MCF 10A (cell line): Measurements from ENCODE around the gene TAF6L. TPM values are rescaled to one million over a fixed set of nuclear protein-coding genes. Genes with fewer than 3 reads are reported as not detected.

Experiments
- BruUV-seq: library from RNA; stranded (reverse); fragments of 400-500 nt; replicated peaks from 2 replicates; lab custom pipeline; 2021; lab: Mats Ljungman, UMichigan
- CTCF ChIA-PET: fragments of 300-600 bp; sonication (Branson Sonifier 250); formaldehyde crosslinking; extraction: SDS; loops from one replicate; lab custom pipeline; 2021; ENCODE audit warnings: antibody characterized with exemption, inconsistent platforms; lab: Yijun Ruan, JAX
- POLR2A ChIA-PET: fragments of 300-600, 350-650 bp; sonication (Branson Sonifier 250); formaldehyde crosslinking; extraction: SDS; loops from one replicate; lab custom pipeline; 2020; ENCODE audit warnings: antibody characterized with exemption, inconsistent platforms; lab: Yijun Ruan, JAX
- DNase-seq: peaks from one replicate; pipeline ENCODE4 v3.0.0-alpha.2; 2018; ENCODE audit not compliant: unreplicated experiment
- H3K27ac Mint-ChIP-seq: one replicate; pipeline ENCODE4 v1.8.0; 2022; ENCODE audit warnings: mild to moderate bottlenecking, low read depth, mixed read lengths; ENCODE audit not compliant: unreplicated experiment
- H3K27me3 Mint-ChIP-seq: one replicate; pipeline ENCODE4 v1.8.0; 2022; ENCODE audit warnings: mixed read lengths; ENCODE audit not compliant: insufficient read depth, unreplicated experiment
- H3K36me3 Mint-ChIP-seq: one replicate; pipeline ENCODE4 v1.8.0; 2022; ENCODE audit warnings: mild to moderate bottlenecking, moderate library complexity, mixed read lengths; ENCODE audit not compliant: insufficient read depth, unreplicated experiment
- H3K4me1 Mint-ChIP-seq: one replicate; pipeline ENCODE4 v1.8.0; 2022; ENCODE audit warnings: mixed read lengths; ENCODE audit not compliant: insufficient read depth, unreplicated experiment
- H3K4me3 Mint-ChIP-seq: one replicate; pipeline ENCODE4 v1.8.0; 2022; ENCODE audit warnings: mild to moderate bottlenecking, moderate library complexity, mixed read lengths; ENCODE audit not compliant: unreplicated experiment
- H3K9me3 Mint-ChIP-seq: one replicate; pipeline ENCODE4 v1.8.0; 2022; ENCODE audit warnings: mixed read lengths; ENCODE audit not compliant: unreplicated experiment
- intact Hi-C: fragments of 100-400 bp; cut with micrococcal nuclease; formaldehyde crosslinking; loops from 2 replicates; pipeline ENCODE4 v1.14.1; 2022
- total RNA-seq: library from RNA; stranded (reverse); gene quantifications from 2 replicates; pipeline ENCODE4 v1.2.3, GENCODE V29; 2022
- TF ChIP-seq, protein P1 (sequence below): fragments of 200-600 bp; IDR thresholded peaks from one replicate; pipeline ENCODE4 v1.8.0; 2022; ENCODE audit warnings: antibody characterized with exemption, mild to moderate bottlenecking; ENCODE audit not compliant: unreplicated experiment

TAF6L gene
- total RNA-seq, 1 experiment from 2014 or later = 11.6 TPM

DNA sequence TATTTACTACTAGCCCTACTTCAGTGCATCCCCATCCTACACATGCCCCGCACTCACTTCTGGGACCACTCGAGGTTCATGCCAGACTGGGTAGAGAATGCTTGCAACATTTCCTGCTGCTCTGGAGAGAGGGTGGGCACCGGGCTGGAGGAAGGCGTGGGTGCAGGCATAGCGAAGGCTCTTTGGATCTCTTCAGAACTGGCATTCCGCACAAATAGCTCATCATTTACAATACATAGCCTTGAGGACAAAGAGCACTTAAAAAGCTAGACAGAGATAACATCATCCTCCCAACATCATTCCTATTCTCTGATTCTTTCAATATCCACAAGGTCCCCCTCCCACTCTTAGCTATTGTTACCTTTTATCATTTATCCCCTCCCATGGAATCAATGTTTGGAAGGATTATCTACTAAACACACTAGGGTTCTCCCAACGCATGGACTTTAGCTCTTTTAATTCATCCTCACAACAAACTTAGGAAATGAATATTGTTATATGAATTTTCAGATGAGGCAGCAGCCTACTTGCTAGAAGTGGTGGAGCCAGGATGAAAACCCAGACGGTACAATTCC is 23.1 kb downstream of the TAF6L start:
- ChIA-PET CTCF (interaction anchor here (0.6 to 1.5 kb wide), 8 partner anchors 8 to 918 kb away, joined by 3 to 5 read pairs (median 4); no protein-coding TSS in a partner anchor), POLR2A (interaction anchor here (0.7 to 4.0 kb wide), 9 partner anchors 9 to 88 kb away, joined by 4 to 25 read pairs (median 5); partner anchors contain the start of genes NXF1, STX5 and TEX54)
- Mint-ChIP-seq H3K27me3 (no peaks in the 10 kb centered on the region), H3K36me3 (peaks cover 92% of the 10 kb centered on the region), H3K4me1 (peaks cover 9% of the 10 kb centered on the region), H3K4me3 (no peak overlapping the region), H3K27ac (no peak overlapping the region), H3K9me3 (no peaks in the 10 kb centered on the region)
- TF ChIP-seq, protein P1, sequence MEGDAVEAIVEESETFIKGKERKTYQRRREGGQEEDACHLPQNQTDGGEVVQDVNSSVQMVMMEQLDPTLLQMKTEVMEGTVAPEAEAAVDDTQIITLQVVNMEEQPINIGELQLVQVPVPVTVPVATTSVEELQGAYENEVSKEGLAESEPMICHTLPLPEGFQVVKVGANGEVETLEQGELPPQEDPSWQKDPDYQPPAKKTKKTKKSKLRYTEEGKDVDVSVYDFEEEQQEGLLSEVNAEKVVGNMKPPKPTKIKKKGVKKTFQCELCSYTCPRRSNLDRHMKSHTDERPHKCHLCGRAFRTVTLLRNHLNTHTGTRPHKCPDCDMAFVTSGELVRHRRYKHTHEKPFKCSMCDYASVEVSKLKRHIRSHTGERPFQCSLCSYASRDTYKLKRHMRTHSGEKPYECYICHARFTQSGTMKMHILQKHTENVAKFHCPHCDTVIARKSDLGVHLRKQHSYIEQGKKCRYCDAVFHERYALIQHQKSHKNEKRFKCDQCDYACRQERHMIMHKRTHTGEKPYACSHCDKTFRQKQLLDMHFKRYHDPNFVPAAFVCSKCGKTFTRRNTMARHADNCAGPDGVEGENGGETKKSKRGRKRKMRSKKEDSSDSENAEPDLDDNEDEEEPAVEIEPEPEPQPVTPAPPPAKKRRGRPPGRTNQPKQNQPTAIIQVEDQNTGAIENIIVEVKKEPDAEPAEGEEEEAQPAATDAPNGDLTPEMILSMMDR = no peak
- DNase-seq = no peak
- intact Hi-C loops = no loop called here
- BruUV-seq = no TSS peak

DNA sequence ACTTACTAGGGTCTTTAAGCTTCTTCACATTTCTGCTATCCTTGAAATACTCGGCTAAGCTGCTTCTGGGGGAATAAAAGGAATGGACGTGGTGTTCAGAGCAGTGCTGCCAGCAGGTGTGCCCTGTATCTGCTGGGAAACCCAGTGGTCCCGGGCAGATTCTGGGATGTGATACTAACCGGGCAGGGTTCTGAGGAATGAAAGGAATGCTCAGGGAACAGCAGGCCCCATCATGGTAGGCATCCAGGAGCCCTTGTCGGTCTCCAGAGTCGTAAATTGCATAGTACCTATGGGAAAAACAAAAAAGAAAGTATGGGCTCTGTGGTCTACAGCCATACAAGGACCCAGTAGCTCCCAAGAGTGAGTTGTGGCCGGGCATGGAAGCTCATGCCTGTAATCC is 25.1 kb downstream of the TAF6L start:
- Mint-ChIP-seq H3K27me3 (no peaks in the 10 kb centered on the region), H3K9me3 (no peaks in the 10 kb centered on the region), H3K36me3 (peaks cover 93% of the 10 kb centered on the region), H3K4me1 (no peaks in the 10 kb centered on the region), H3K4me3 (no peak overlapping the region), H3K27ac (no peak overlapping the region)
- intact Hi-C loops = no loop called here
- DNase-seq = no peak
- ChIA-PET CTCF (interaction anchor here (0.5 to 1.5 kb wide), 6 partner anchors 10 to 1202 kb away, joined by 3 to 4 read pairs (median 4); no protein-coding TSS in a partner anchor), POLR2A (interaction anchor here (0.9 to 4.0 kb wide), 8 partner anchors 8 to 69 kb away, joined by 3 to 25 read pairs (median 6); partner anchors contain the start of genes HNRNPUL2, NXF1, TMEM179B and TTC9C)
- no TSS peak for BruUV-seq
- TF ChIP-seq, protein P1 = no peak

DNA sequence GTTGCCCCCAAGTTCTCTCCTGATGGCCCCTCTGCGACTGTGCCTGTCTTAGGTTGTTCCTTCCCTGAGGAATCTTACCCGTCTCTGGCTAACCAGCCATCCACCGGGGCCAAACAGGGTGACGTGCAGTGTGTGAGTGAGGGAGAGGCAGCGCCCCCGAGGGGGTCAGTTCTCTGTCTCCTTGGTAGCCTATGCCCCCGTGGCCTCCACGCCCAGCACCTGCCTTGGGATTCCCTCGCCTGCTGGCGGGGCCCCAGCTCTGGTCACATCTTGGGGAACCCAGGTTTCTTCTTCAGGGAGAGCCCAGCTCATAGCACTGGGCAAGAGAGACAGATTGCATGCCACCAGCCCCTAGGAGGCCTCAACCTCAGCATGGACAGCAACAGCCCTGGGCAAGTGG is 28.3 kb downstream of the TAF6L start:
- no TSS peak for BruUV-seq

DNA sequence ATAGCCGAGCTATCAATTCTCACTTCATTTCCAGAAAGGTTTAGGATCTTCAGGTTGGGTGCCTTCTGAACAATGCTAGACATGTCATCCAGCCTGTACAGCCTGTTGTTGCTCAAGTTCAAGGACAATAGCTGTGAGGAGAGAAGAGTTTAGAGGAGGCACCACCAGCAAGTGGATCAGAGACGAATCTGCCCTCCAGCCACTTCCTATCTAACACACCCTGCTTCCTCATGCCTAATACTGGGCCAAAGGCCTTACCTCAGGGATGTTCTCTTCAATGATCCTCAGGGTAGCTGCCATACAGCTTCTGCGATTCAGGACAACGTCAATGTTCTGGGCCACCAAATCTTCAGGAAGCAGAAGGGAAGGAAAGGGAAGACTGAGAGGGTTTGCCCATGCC is 29.9 kb downstream of the TAF6L start:
- Mint-ChIP-seq H3K4me3 (no peak overlapping the region), H3K4me1 (peaks cover 12% of the 10 kb centered on the region), H3K36me3 (peaks cover 86% of the 10 kb centered on the region), H3K27me3 (no peaks in the 10 kb centered on the region), H3K9me3 (no peaks in the 10 kb centered on the region), H3K27ac (no peak overlapping the region)
- TF ChIP-seq, protein P1 = no peak
- intact Hi-C loops = no loop called here
- BruUV-seq = no TSS peak
- CTCF ChIA-PET = interaction anchor here (0.6 to 2.2 kb wide), 5 partner anchors 9 to 163 kb away, joined by 3 to 11 read pairs (median 4); partner anchors contain the start of gene TMEM223
- no peak for DNase-seq
- POLR2A ChIA-PET = interaction anchor here (0.7 to 2.2 kb wide), 9 partner anchors 8 to 79 kb away, joined by 3 to 16 read pairs (median 3); partner anchors contain the start of genes TAF6L, TMEM179B and WDR74

More for the DNA sequence above, 28.3 kb downstream of the TAF6L start:
- Mint-ChIP-seq H3K4me1 (peaks cover 8% of the 10 kb centered on the region), H3K36me3 (peaks cover 89% of the 10 kb centered on the region), H3K9me3 (no peaks in the 10 kb centered on the region), H3K27me3 (no peaks in the 10 kb centered on the region), H3K4me3 (no peak overlapping the region), H3K27ac (no peak overlapping the region)
- DNase-seq = no peak
- intact Hi-C loops = no loop called here
- ChIA-PET POLR2A (no interaction called here), CTCF (interaction anchor here (2.2 kb wide), 1 partner anchor 13 kb away, joined by 11 read pairs; no protein-coding TSS in a partner anchor)
- TF ChIP-seq, protein P1 = no peak
